Thyroid gland (tissue), 4 donors: ENCODE data around the gene GSG1L. TPM values are rescaled to one million over a fixed set of nuclear protein-coding genes. Genes with fewer than 3 reads are reported as not detected.

Source experiments
- DNase-seq, 2 donors: peaks; one replicate each; pipeline ENCODE4 v3.0.0-alpha.2; 2019
- H3K27ac ChIP-seq, 3 donors: fragments of 200-600 bp; sonication (generic); 1 replicate in 2 of 3; 2 replicates in 1 of 3; pipeline ENCODE4 v1.5.1; 2016 to 2019; ENCODE audit warnings: mild to moderate bottlenecking in 1 of 3, moderate library complexity in 1 of 3
- H3K27me3 ChIP-seq: fragments of 200-600 bp; sonication (generic); one replicate; pipeline ENCODE4 v1.5.1; 2019
- H3K36me3 ChIP-seq, 2 donors: fragments of 200-600 bp; sonication (generic); one replicate each; pipeline ENCODE4 v1.5.1; 2016 to 2019
- H3K4me1 ChIP-seq, 2 donors: fragments of 200-600 bp; sonication (generic); one replicate each; pipeline ENCODE4 v1.5.1; 2017 to 2019
- H3K4me3 ChIP-seq, 3 donors: fragments of 200-600 bp; sonication (generic); replicated peaks in 1 of 3; 1 replicate in 2 of 3; 2 replicates in 1 of 3; pipeline ENCODE4 v1.5.1; 2016; ENCODE audit warnings: mild to moderate bottlenecking in 1 of 3
- H3K9me3 ChIP-seq: fragments of 200-600 bp; sonication (generic); one replicate; pipeline ENCODE4 v1.5.1; 2017
- POLR2A ChIP-seq, 2 donors: fragments of 450-650 bp; IDR thresholded peaks; one replicate each; pipeline ENCODE4 v1.6.1; 2017; ENCODE audit warnings: antibody characterized with exemption in 2 of 2, mild to moderate bottlenecking in 2 of 2, moderate library complexity in 1 of 2
- WGBS, 2 donors: methylation state at CpG; one replicate each; pipeline ENCODE4 v1.1.5; 2017; 5-methylcytosine and 5-hydroxymethylcytosine counted together
- intact Hi-C: fragments of 100-400 bp; cut with DNase I; formaldehyde crosslinking; loops from one replicate; pipeline ENCODE4 v1.15.1; 2023
- total RNA-seq, 4 donors: library from RNA; depleted of rRNA; stranded (reverse); fragments of >200 nt; gene quantifications; one replicate each; pipeline ENCODE4 v1.2.3, GENCODE V29; 2016
- TF ChIP-seq, protein P1 (sequence below), 6 experiments: fragments of 200-600 bp in 3 of 6; fragments of 450-650 bp in 3 of 6; sonication (generic) in 3 of 6; IDR thresholded peaks; one replicate each; pipeline ENCODE4 v1.5.1; 2016 to 2019; ENCODE audit warnings: antibody characterized with exemption in 6 of 6, mild to moderate bottlenecking in 2 of 6, inconsistent platforms in 1 of 6, moderate library complexity in 1 of 6

Gene GSG1L
- total RNA-seq, 4 donors from 2014 or later: not detected

DNA sequence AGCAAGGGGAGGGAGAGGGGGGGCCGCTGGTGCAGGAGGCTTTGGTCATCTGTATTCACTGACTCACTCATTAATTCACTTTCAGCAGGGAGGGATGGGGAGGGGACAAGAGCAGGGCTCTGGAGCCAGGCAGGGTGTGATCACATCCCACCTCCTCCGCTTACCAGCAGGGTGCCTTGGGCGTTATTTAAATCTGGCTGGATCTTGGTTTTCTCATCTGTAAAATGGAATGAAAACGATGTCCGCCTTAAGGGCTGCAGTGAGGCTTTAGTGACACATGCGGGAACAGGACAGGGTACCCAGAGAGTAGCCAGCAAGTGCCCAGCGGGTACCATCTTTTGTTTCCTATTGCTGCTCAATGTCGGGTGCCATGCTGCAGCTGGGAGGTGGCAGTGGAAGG, 161.0 kb downstream of the GSG1L start:
- Histone ChIP-seq H3K27ac (no peak overlapping the region), H3K9me3 (no peaks in the 10 kb centered on the region), H3K4me3 (no peak overlapping the region), H3K36me3 (no peaks in the 10 kb centered on the region), H3K4me1 (no peaks in the 10 kb centered on the region), H3K27me3 (no peaks in the 10 kb centered on the region)
- TF ChIP-seq POLR2A (IDR thresholded peaks at IDR 0.05): no peak
- TF ChIP-seq, protein P1, sequence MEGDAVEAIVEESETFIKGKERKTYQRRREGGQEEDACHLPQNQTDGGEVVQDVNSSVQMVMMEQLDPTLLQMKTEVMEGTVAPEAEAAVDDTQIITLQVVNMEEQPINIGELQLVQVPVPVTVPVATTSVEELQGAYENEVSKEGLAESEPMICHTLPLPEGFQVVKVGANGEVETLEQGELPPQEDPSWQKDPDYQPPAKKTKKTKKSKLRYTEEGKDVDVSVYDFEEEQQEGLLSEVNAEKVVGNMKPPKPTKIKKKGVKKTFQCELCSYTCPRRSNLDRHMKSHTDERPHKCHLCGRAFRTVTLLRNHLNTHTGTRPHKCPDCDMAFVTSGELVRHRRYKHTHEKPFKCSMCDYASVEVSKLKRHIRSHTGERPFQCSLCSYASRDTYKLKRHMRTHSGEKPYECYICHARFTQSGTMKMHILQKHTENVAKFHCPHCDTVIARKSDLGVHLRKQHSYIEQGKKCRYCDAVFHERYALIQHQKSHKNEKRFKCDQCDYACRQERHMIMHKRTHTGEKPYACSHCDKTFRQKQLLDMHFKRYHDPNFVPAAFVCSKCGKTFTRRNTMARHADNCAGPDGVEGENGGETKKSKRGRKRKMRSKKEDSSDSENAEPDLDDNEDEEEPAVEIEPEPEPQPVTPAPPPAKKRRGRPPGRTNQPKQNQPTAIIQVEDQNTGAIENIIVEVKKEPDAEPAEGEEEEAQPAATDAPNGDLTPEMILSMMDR (IDR thresholded peaks at IDR 0.05): no peak
- WGBS, 2 donors: 82% methylated on average over 7 to 8 of the region's 8 CpGs
- DNase-seq: no peak
- intact Hi-C loops: no loop called here

DNA sequence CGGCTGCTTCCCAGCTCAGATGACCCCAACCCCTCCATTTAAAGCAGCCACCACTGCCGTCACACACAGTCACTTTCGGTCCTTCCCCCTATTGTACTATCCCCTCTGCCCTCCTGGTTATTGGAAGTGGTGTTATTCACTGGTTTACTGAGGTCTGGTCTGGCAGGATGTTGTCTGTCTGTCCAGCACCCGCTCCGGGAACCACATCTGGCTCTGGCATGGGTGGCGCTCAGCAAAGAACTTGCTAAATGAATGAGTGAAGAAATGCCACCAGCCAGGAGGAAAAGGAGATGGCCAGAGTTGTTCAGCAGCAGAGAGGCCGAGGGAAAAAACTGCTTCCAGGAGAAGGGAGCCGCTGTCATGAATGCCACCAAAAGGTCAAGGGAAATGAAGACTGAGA, 161.6 kb downstream of the GSG1L start:
- Histone ChIP-seq H3K4me3 (no peak overlapping the region), H3K36me3 (no peaks in the 10 kb centered on the region), H3K9me3 (no peaks in the 10 kb centered on the region), H3K4me1 (no peaks in the 10 kb centered on the region), H3K27ac (no peak overlapping the region), H3K27me3 (no peaks in the 10 kb centered on the region)
- 75 to 84% methylated on average over 8 of the region's 8 CpGs for WGBS, 2 donors
- no peak for DNase-seq
- intact Hi-C loops: no loop called here
- TF ChIP-seq, protein P1 (IDR thresholded peaks at IDR 0.05): no peak
- no peak for TF ChIP-seq POLR2A (IDR thresholded peaks at IDR 0.05)

DNA sequence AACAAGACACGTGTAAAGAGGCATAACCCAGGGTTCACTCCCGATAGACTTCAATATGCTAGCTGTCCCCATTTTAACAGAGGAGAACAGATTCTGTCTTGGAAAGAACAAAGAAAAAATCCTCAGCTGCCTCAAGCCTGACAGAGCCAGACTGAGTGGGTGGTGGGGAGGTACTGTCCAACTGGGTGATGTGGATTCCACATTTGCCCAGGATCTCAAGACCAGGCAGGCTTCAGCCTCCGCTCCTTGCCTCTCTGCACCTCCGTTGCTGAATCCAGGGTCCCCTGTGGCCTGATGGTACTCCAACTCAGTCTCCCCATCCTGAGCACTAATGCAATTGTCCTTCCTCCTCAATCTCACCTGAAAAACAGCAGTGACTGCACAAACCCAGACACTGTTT, 163.8 kb downstream of the GSG1L start:
- WGBS, 2 donors: 77 to 81% methylated on average over 4 of the region's 4 CpGs
- H3K27ac ChIP-seq: no peak overlapping the region
- H3K4me1 ChIP-seq: no peaks in the 10 kb centered on the region
- intact Hi-C loops: no loop called here
- H3K27me3 ChIP-seq: no peaks in the 10 kb centered on the region
- H3K4me3 ChIP-seq: no peak overlapping the region
- H3K36me3 ChIP-seq: no peaks in the 10 kb centered on the region
- DNase-seq: no peak
- H3K9me3 ChIP-seq: no peaks in the 10 kb centered on the region
- TF ChIP-seq POLR2A (IDR thresholded peaks at IDR 0.05): no peak
- TF ChIP-seq, protein P1 (IDR thresholded peaks at IDR 0.05): no peak

DNA sequence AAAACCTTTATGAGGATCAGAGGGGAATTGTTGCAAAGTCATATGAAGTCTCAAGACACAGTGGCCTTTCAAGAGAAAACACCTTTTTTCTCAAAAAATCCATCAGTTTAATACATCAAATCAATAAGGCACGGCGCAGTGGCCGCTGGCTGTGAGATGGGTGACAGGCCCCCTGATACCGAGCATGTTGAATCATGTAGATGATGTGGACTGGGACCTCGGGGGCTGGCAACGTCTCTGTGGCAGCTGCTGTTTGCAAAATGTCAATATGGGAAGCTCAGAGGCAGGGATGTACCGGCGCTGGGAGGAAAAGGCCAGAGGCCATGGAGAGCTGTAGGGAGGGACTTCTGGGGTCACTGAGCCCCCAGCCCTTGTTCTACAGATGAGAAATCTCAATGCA, 169.1 kb downstream of the GSG1L start:
- TF ChIP-seq, protein P1 (IDR thresholded peaks at IDR 0.05): no peak
- no peak for TF ChIP-seq POLR2A (IDR thresholded peaks at IDR 0.05)
- no peak for DNase-seq
- H3K4me1 ChIP-seq: no peaks in the 10 kb centered on the region
- no peaks in the 10 kb centered on the region for H3K36me3 ChIP-seq
- H3K4me3 ChIP-seq: no peak overlapping the region
- no peaks in the 10 kb centered on the region for H3K9me3 ChIP-seq
- H3K27me3 ChIP-seq: no peaks in the 10 kb centered on the region
- no peak overlapping the region for H3K27ac ChIP-seq
- intact Hi-C loops: no loop called here
- 75 to 77% methylated on average over 8 of the region's 8 CpGs for WGBS, 2 donors

DNA sequence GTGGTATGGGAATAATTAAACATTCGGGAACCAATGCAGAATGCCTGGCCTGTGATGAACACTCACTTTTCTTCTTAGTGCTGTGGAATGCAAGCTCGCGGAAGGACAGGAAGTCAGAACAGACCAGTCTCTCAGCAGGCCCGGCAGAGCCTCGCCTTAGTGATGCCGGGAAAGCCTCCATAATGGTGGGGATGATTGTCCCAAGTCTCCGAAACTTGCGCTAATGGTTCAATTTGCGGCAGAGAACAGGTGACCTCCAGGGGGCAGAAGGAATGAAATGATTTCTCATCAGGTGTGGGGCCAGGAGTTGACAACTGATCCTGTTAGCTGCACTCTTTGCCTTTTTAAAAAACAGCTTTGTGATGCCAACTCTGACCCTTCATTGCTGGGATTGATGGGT, 170.6 kb downstream of the GSG1L start:
- intact Hi-C loops: no loop called here
- TF ChIP-seq, protein P1 (IDR thresholded peaks at IDR 0.05): no peak
- no peaks in the 10 kb centered on the region for H3K27me3 ChIP-seq
- no peaks in the 10 kb centered on the region for H3K36me3 ChIP-seq
- H3K4me1 ChIP-seq: no peaks in the 10 kb centered on the region
- WGBS, 2 donors: 38 to 46% methylated on average over 9 of the region's 9 CpGs
- no peak overlapping the region for H3K27ac ChIP-seq
- no peak overlapping the region for H3K4me3 ChIP-seq
- no peak for DNase-seq
- no peaks in the 10 kb centered on the region for H3K9me3 ChIP-seq
